DMS153 treated with DMSO at 0.1 percent for 48 hours (cell line): ENCODE results near the gene ITPKC.

ENCODE experiments used
- DNase-seq: peaks from one replicate; lab custom pipeline; 2025; ENCODE audit not compliant: unreplicated experiment; lab: John Stamatoyannopoulos, UW

Gene ITPKC

GRCh38 chr19:40786060-40787037, 69.4 kb downstream of the ITPKC start:
- DNase-seq, result no peak
